OCI-LY3 (cell line): ENCODE measurements around the gene POU2F2.
A peak's percentile ranks its signal among the peaks of the same experiment; 100 is the strongest.

Source experiments
- H2AFZ ChIP-seq: fragments of 200-600, 300-600 bp; shearing (Covaris generic); 2 replicates; pipeline ENCODE4 v1.6.0; 2014; ENCODE audit warnings: antibody characterized with exemption, low read depth, low read length
- H3K27ac ChIP-seq: fragments of 200-600, 300-600 bp; sonication (generic); 2 replicates; pipeline ENCODE4 v1.5.1; 2014; ENCODE audit warnings: mild to moderate bottlenecking, low read length, moderate library complexity, mixed read lengths
- H3K27me3 ChIP-seq: fragments of 200-600, 300-600 bp; sonication (generic); 2 replicates; pipeline ENCODE4 v1.6.1; 2014; ENCODE audit warnings: low read depth, low read length, mixed read lengths
- H3K36me3 ChIP-seq: fragments of 200-600, 300-600 bp; sonication (generic); replicated peaks from 2 replicates; pipeline ENCODE3; 2014; ENCODE audit warnings: low read depth, low read length, mixed read lengths
- H3K4me1 ChIP-seq: fragments of 300-600, 200-600 bp; sonication (generic); 2 replicates; pipeline ENCODE4 v1.6.1; 2014; ENCODE audit warnings: low read length, mixed read lengths
- H3K4me2 ChIP-seq: fragments of 200-600, 300-600 bp; sonication (generic); 2 replicates; pipeline ENCODE4 v1.6.1; 2014; ENCODE audit warnings: low read length, mixed read lengths
- H3K4me3 ChIP-seq: fragments of 300-600, 200-600 bp; sonication (generic); 2 replicates; pipeline ENCODE4 v1.5.1; 2014; ENCODE audit warnings: antibody characterized with exemption, mild to moderate bottlenecking, low read length, moderate library complexity
- H3K79me2 ChIP-seq: fragments of 300-600, 200-600 bp; shearing (Covaris generic); 2 replicates; pipeline ENCODE4 v1.6.1; 2014; ENCODE audit warnings: mild to moderate bottlenecking, low read length, mixed read lengths
- H3K9ac ChIP-seq: fragments of 300-600, 200-600 bp; shearing (Covaris generic); 2 replicates; pipeline ENCODE4 v1.6.0; 2014; ENCODE audit warnings: mild to moderate bottlenecking, low read length, moderate library complexity
- H3K9me3 ChIP-seq: fragments of 200-600, 300-600 bp; shearing (Covaris generic); 2 replicates; pipeline ENCODE4 v1.6.1; 2014; ENCODE audit warnings: low read length, mixed read lengths; ENCODE audit not compliant: insufficient read depth
- H4K20me1 ChIP-seq: fragments of 200-600, 300-600 bp; sonication (generic); 2 replicates; pipeline ENCODE4 v1.6.1; 2016; ENCODE audit warnings: low read length, mixed read lengths; ENCODE audit not compliant: insufficient read depth
- EZH2phosphoT487 ChIP-seq: fragments of 200-600 bp; shearing (Covaris generic); IDR thresholded peaks from 2 replicates; pipeline ENCODE4 v1.6.1; 2018; ENCODE audit warnings: antibody characterized with exemption, mixed run types, low read depth
- TF ChIP-seq, protein P1 (sequence below): fragments of 200-600, 300-600 bp; sonication (generic); IDR thresholded peaks from 2 replicates; pipeline ENCODE4 v1.5.1; 2014; ENCODE audit warnings: antibody characterized with exemption, low read length, low read depth

Gene POU2F2

DNA sequence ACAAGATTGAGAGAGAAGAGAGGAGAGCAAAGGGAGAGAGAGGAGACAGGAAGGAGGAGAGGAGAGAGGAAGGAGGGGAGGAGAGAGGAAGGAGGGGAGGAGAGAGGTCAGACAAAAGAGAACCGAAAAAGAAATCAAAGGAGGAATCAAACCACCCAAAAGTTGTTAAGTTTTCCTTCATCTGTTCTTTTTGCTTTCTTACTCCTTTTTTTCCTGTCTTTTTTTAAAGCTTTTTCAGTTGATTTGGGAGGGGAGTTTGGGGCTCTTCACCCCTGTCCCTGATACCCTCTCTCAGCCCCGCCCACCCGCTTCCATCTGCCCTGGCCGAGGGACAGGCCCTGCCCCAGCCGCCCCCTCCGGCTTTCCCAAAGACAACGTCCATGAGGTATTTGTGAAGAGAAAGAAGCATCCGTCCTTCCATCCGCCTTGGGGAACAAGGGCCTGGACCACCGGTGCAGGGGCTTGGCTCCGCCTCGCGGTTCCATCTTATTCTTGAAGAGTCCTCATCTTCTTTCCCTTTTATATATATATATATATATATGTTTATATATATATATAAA lies 43.0 kb downstream of the POU2F2 start:
- Histone ChIP-seq H4K20me1 (peaks cover 45% of the 10 kb centered on the region), H3K4me3 (no peak overlapping the region), H3K4me1 (peaks cover 27% of the 10 kb centered on the region), H3K27ac (peak overlapping the region; percentile 11), H3K79me2 (no peaks in the 10 kb centered on the region), H3K27me3 (no peaks in the 10 kb centered on the region), H2AFZ (no peak overlapping the region), H3K36me3 (peaks cover 27% of the 10 kb centered on the region), H3K4me2 (no peak overlapping the region), H3K9me3 (no peaks in the 10 kb centered on the region), H3K9ac (no peak overlapping the region)
- no peak for TF ChIP-seq EZH2phosphoT487
- TF ChIP-seq, protein P1, sequence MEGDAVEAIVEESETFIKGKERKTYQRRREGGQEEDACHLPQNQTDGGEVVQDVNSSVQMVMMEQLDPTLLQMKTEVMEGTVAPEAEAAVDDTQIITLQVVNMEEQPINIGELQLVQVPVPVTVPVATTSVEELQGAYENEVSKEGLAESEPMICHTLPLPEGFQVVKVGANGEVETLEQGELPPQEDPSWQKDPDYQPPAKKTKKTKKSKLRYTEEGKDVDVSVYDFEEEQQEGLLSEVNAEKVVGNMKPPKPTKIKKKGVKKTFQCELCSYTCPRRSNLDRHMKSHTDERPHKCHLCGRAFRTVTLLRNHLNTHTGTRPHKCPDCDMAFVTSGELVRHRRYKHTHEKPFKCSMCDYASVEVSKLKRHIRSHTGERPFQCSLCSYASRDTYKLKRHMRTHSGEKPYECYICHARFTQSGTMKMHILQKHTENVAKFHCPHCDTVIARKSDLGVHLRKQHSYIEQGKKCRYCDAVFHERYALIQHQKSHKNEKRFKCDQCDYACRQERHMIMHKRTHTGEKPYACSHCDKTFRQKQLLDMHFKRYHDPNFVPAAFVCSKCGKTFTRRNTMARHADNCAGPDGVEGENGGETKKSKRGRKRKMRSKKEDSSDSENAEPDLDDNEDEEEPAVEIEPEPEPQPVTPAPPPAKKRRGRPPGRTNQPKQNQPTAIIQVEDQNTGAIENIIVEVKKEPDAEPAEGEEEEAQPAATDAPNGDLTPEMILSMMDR, result no peak

DNA sequence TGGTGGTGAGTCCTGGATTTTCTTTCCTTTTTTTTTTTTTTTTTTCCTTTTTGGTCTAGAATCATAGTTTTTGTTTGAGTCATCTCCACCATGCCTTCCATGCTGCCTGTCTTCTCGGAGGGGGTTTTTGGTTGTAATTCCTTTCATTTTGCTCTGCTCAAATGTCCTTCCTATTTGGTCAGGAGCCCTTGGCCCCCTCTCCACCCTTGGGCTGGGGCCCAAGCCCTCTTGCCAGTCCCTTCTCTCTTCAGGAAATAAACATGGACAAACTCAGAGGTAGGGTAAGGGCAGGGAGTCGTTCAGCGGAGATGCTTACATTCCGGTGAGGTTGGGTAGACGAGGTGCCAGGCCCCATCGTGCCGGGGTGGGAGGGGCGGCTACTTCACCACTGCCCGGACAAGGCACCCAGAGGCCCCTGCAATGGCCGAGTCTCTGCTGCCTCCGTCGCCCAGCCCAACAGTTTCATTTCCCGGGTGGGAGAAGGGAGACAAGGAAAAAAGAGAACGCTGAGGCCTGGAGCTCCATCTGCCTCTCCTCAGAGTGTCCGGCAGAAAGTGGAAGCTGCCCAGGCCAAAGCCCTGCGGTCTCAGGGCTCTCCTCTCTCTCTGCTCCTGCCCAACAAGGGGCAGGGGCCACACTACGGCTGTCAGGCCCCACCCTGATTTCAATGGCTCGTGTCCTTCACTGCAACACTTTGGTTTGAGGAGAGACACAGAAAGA lies 43.6 kb downstream of the POU2F2 start:
- peak overlapping the region; percentile 11 for H3K27ac ChIP-seq
- no peak overlapping the region for H3K4me3 ChIP-seq
- H3K4me1 ChIP-seq, result peaks cover 27% of the 10 kb centered on the region
- no peak overlapping the region for H3K4me2 ChIP-seq
- no peak overlapping the region for H2AFZ ChIP-seq
- no peak for TF ChIP-seq EZH2phosphoT487
- TF ChIP-seq, protein P1, result no peak
- H3K79me2 ChIP-seq, result peaks cover 4% of the 10 kb centered on the region; the same call in 1 of the 2 replicates
- peaks cover 38% of the 10 kb centered on the region for H4K20me1 ChIP-seq
- peaks cover 25% of the 10 kb centered on the region for H3K36me3 ChIP-seq
- H3K9ac ChIP-seq, result no peak overlapping the region
- H3K9me3 ChIP-seq, result no peaks in the 10 kb centered on the region
- no peaks in the 10 kb centered on the region for H3K27me3 ChIP-seq

DNA sequence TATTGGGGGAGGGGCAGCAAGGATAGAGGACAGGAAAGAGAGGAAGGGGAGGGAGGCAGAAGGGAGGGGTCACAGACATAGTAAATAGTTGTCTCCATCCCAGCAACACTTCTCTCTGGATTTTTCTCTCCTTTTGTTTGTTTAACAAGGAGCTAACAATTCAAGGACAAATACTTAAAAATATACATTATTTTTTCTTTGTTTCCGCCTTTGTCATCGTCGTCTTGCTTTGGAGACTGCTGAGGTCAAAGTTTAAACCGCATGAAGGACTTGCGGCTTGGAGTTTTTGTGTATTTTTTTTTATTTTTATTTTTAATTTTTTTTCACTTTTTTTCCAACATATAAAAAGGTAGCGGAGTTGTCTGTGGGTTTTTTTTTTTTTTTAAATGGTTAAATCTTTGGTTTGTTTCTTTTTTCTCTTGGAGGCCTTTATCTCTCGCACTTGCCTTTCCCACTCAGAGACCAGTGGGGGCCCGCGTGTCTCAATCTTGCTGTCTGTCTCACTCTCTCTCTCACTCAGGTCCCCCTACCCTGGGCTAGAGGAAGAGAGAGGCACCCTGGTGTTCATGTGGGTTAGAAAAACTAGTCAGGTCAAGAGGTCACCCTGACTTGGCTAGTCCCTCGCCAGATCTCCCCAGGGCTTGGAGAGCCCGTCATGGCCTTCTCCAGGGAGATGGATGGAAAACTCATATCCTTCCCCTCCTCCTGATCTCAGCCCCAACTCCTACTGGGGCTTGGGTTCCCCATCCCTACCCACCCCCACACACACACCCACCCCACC lies 45.3 kb downstream of the POU2F2 start:
- no peak overlapping the region for H3K4me2 ChIP-seq
- H4K20me1 ChIP-seq, result peaks cover 31% of the 10 kb centered on the region
- peaks cover 12% of the 10 kb centered on the region; the same call in 1 of the 2 replicates for H3K79me2 ChIP-seq
- no peak for TF ChIP-seq EZH2phosphoT487
- TF ChIP-seq, protein P1, result no peak
- no peak overlapping the region for H3K9ac ChIP-seq
- H3K36me3 ChIP-seq, result peaks cover 19% of the 10 kb centered on the region
- H3K27me3 ChIP-seq, result no peaks in the 10 kb centered on the region
- H3K27ac ChIP-seq, result no peak overlapping the region
- no peak overlapping the region for H2AFZ ChIP-seq
- no peaks in the 10 kb centered on the region for H3K9me3 ChIP-seq
- H3K4me1 ChIP-seq, result peaks cover 27% of the 10 kb centered on the region
- no peak overlapping the region for H3K4me3 ChIP-seq

DNA sequence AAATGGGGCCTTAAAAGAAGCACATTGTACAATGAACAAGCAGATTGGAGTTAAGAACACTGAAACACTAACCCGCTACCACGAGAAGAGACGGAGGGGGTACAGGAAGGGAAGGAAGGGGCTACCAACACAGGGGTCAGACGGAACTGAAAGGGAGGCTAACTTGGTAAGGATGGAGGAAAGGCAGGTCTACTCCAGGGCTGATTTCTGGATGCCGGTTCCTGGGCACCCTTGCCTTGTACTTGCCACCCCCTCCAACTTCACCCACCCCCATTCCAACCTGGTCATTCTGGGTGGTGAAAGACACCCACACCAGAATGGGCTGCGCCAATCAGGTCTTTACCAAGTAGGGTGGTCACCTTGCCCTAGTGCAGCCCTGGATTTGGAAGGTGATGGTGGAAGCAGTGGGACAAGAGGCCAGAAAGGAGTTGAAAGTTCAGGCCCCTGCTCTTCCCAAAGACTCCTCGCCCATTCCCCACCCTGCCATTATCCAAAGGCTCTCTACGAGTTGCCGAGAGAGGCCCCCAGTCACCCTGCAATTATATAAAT lies 46.0 kb downstream of the POU2F2 start:
- no peaks in the 10 kb centered on the region for H3K9me3 ChIP-seq
- H3K79me2 ChIP-seq, result peaks cover 15% of the 10 kb centered on the region; the same call in 1 of the 2 replicates
- H3K4me2 ChIP-seq, result no peak overlapping the region
- TF ChIP-seq, protein P1, result no peak
- TF ChIP-seq EZH2phosphoT487, result no peak
- no peaks in the 10 kb centered on the region for H3K27me3 ChIP-seq
- no peak overlapping the region for H3K4me3 ChIP-seq
- peaks cover 29% of the 10 kb centered on the region for H4K20me1 ChIP-seq
- H3K4me1 ChIP-seq, result peaks cover 27% of the 10 kb centered on the region
- H2AFZ ChIP-seq, result no peak overlapping the region
- H3K9ac ChIP-seq, result no peak overlapping the region
- H3K27ac ChIP-seq, result peak overlapping the region; percentile 20; the same call in 1 of the 2 replicates
- peaks cover 24% of the 10 kb centered on the region for H3K36me3 ChIP-seq
